Mucosa of stomach (tissue), 1 donor: Measurements from ENCODE around the gene SCAMP4.
A peak's percentile ranks its signal among the peaks of the same experiment; 100 is the strongest.
"Not testable (repeated sequence)": the region's sequence is repeated elsewhere in the genome, so short reads cannot be mapped to it uniquely, and the experiment has no call there.

Experiments used
- H3K27me3 ChIP-seq: one replicate; pipeline ENCODE4 v1.7.0; 2013; ENCODE audit warnings: mild to moderate bottlenecking, low read length; ENCODE audit not compliant: control insufficient read depth, insufficient read depth
- H3K36me3 ChIP-seq: one replicate; pipeline ENCODE4 v1.7.0; 2013; ENCODE audit warnings: low read length; ENCODE audit not compliant: control insufficient read depth, insufficient read depth
- H3K4me1 ChIP-seq: one replicate; pipeline ENCODE4 v1.7.0; 2013; ENCODE audit warnings: mild to moderate bottlenecking, low read length; ENCODE audit not compliant: control insufficient read depth, insufficient read depth
- H3K4me3 ChIP-seq: one replicate; pipeline ENCODE4 v1.7.0; 2013; ENCODE audit warnings: low read length
- H3K9ac ChIP-seq: one replicate; pipeline ENCODE4 v1.7.0; 2013; ENCODE audit warnings: mild to moderate bottlenecking, low read length, moderate library complexity
- H3K9me3 ChIP-seq: one replicate; pipeline ENCODE4 v1.7.0; 2013; ENCODE audit warnings: mild to moderate bottlenecking, low read length, moderate library complexity; ENCODE audit not compliant: control insufficient read depth
- donor health status: Pancreatic carcinoma.

Gene SCAMP4

DNA sequence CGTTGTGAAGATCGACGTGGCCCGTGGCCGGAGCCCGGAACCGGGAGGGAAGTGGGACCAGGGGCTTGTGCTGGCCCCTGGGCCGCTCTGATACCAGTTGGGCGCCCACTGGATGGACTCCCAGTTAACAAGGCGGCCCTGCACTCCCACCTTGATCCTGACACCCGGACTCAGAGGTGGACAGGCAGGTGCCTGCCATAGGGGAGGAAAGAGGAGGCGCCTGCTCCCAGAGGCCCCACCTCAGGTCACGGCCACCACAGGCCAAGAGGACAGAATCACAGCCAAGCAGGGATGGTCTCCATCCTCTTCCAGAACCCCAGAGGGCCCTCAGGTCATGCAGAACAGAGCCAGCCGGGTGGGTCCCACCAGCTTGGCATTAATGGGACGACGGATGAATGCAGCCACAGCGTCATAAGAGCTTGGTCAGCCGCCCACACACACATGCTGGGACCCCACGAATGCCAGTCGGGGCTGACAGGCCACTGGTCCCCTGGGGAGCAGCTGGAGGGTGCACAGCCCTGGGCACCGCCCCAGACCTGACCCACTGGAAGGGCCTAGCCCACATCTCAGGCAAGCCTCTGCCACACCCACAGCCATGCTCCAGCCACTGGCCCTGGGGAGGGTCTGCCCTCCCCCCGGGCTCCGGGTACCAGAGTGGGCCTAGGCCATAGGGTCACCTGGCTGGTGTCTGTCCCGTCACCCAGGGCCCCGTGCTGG lies 32.2 kb upstream of the SCAMP4 start:
- Histone ChIP-seq H3K36me3 (no peaks in the 10 kb centered on the region), H3K9me3 (no peaks in the 10 kb centered on the region), H3K4me3 (peak overlapping the region; percentile 26), H3K9ac (peak overlapping the region; percentile 76), H3K4me1 (peaks cover 37% of the 10 kb centered on the region), H3K27me3 (no peaks in the 10 kb centered on the region)

DNA sequence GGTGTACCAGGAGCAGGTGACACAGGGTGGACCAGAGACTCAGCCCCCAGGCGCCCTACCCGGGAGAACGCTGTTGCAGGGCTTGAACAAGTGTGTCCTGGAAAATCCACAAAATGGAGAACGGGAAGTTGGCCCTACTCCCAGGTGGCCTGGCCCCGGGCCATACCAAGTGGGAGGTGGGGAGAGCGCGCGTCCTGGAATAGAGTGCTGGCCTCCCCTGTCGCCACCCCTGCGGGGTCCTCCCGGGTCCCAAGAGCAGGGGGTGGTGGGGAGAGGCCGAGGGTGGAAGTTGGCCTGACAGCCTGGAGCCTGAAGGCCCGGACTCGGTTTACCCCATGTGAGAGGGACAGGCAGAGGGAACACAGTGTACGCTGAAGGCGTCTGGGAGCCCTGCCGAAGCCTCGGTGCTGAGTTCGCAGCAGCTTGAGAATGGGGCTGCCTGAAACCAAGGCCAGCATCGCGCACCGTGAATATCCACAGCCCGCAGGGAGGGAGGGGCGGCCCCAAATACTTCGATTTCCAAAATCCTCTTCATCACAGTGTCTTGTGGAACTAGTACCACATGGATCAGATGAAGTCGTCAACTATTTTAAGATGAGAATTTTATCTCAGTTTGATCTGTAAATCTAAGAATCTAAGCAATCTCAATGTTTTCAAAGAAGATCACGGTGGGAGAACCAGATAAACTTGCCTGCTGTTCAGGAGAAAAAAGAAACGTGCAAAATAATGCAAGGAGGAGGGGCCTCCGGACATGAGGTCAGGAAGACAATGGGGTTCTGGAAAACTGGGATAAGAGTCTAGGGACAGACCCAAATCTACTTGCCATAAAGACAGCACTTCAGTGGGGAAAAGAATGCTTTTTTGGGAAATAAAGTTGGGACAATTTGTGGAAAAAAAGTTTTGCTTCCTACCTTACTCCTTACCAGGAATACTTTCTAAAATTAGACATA lies 31.4 kb upstream of the SCAMP4 start:
- H3K4me3 ChIP-seq = peak overlapping the region; percentile 26
- no peaks in the 10 kb centered on the region for H3K36me3 ChIP-seq
- H3K9ac ChIP-seq = peak overlapping the region; percentile 76
- H3K27me3 ChIP-seq = no peaks in the 10 kb centered on the region
- H3K4me1 ChIP-seq = peaks cover 37% of the 10 kb centered on the region
- no peaks in the 10 kb centered on the region for H3K9me3 ChIP-seq

DNA sequence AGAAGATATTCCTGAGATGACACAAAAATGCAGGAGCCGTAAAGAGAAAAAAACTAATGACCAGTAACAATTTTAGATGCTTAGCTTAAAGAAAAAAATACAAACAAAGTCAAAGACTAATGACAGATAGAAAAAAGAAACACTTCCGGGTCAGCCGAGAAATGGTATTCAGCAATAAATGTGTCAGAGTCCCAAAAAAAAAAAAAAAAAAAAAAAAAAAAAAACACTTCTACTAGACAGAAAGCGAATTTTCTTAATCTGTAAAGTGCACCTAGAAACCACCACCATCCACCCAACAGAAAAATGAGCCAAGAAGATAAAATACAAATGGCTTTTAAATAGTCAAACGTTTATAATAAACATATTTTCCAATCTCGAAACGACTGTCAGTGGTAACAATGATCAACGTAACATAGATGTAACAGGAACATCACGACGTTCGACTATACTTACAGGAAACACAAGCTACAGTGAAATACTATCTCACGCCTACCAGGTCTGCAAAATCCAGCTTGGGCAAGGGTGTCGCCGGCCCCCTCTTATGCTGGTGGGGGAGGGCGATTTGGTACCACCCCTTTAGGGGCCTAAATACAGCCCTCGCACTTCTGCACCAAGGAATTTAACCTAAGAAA lies 30.5 kb upstream of the SCAMP4 start:
- Histone ChIP-seq H3K4me3 (peak overlapping the region; percentile 93), H3K9ac (no peak overlapping the region), H3K4me1 (peaks cover 37% of the 10 kb centered on the region), H3K27me3 (no peaks in the 10 kb centered on the region), H3K9me3 (no peaks in the 10 kb centered on the region), H3K36me3 (no peaks in the 10 kb centered on the region)

DNA sequence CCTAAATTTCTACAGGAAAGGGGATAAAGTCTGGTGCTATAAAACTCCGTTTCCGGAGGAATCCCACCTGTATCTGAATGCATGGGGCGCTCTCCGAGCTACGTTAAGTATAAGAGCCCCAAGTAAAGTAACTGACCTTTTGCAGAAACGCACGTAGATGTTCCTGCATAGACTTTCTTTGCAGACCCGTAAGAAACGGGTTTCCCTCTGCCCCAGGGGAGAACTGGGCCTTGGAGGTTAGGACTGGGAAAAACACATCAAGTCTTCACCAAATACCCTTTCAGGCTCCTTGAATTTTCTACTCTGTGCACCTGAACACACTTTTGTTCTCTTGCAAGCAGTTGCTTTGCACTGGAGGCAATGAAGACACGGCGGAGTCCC lies 29.9 kb upstream of the SCAMP4 start:
- H3K36me3 ChIP-seq, H3K27me3 ChIP-seq, H3K9me3 ChIP-seq: not testable (repeated sequence)
- Histone ChIP-seq H3K4me1 (peaks cover 37% of the 10 kb centered on the region), H3K4me3 (peak overlapping the region; percentile 93), H3K9ac (peak overlapping the region; percentile 87)

DNA sequence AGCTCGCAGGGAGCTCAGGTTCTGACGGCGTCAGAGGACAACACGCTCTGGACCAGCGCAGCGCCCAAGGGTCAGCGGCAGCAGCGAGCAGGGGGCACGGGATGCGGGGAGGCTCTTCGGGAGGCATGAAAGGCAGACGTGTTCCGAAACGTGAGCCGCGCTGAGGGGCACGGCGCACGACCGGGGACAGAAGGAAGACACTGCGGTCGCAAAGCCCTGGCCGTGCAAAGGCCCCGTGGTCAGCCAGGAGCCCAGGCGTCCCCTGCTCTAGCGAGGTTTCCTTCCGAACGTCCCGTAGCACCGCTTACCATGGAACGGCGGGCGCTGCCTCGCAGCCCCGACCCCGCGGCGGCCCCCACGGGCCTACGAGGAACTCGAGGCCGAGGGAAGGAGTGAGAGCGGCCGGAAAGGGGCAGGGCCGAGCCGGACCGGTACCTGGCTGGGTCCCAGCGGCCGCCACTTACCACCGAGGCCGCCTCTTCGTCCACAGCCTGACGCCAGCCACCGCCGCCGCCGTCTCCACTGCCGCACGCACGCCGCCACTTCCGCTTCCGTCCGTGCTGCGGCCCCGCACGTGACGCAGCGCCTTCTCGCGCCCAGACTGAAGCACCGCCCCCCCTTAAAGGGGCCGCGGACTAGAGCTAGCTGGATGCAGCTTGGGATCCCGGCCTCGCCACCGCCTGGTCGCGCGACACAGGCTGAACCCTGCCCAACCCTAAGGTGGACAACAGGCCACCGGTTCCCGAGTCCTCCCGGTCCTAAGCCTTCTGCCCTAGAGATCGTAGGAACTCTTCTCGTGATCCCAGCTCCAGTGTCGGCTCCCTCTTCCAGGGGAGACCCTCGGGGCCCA lies 29.3 kb upstream of the SCAMP4 start:
- Histone ChIP-seq H3K9ac (peak overlapping the region; percentile 87), H3K27me3 (no peaks in the 10 kb centered on the region), H3K4me3 (peak overlapping the region; percentile 93), H3K9me3 (no peaks in the 10 kb centered on the region), H3K36me3 (no peaks in the 10 kb centered on the region), H3K4me1 (peaks cover 37% of the 10 kb centered on the region)

DNA sequence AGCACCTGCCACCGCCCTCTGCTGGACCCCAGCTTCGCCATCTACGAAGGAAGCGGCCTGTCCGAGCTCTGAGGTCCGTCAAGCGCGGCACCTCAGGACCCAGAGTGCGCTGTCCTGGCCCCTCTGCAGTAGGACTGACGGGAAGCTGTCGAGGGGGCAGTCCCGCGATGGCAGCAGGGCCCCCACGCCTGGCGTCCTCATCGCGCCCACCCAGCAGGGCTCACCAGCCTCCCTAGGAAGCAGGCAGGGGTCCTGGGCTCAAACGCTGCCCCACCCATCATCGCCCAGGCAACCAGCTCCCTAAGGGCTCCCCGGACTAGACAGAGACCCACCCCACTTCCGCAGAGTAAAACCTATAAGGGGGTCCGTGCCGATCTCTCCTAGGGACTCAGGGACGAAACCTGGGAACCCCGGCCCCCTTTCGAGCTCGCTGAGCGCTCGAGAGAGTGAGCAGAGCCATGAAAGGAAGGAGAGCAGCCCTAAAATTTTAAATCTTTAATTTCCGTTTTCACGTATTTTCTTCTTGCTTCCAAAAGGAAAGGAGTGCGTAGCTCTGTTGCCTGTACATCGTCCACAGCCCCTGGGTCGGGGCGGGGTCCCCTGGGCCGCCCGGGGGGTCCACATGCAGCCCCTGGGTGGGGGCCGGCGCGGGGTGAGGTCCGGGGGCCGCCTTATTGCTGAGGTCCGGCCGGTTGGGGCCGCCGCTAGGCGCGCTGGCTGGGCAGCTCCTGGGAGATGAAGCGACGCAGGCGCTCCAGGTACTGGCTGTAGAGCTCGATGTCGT lies 28.5 kb upstream of the SCAMP4 start:
- H3K27me3 ChIP-seq, H3K9me3 ChIP-seq, H3K36me3 ChIP-seq, H3K4me3 ChIP-seq: not testable (repeated sequence)
- Histone ChIP-seq H3K9ac (peak overlapping the region; percentile 87), H3K4me1 (peaks cover 32% of the 10 kb centered on the region)

DNA sequence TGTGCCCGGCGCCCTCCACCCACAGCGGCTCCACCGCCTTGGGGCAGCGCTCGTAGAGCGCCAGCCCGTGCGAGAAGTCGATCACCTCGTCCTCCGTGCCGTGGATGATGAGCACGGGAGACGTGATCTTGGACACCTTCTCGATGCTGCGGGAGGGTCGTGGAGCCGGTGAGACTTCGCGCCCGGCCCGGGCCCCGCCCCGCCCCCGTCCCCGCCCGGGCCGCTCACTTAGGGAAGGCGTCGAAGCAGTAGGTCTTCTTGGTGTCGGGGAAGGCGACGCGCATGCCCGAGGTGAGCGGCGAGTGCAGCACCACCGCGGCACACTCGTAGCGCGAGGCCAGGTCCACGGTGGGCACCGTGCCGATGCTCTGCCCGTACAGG lies 27.9 kb upstream of the SCAMP4 start:
- H3K4me1 ChIP-seq = peaks cover 28% of the 10 kb centered on the region
- H3K4me3 ChIP-seq = not testable (repeated sequence)

DNA sequence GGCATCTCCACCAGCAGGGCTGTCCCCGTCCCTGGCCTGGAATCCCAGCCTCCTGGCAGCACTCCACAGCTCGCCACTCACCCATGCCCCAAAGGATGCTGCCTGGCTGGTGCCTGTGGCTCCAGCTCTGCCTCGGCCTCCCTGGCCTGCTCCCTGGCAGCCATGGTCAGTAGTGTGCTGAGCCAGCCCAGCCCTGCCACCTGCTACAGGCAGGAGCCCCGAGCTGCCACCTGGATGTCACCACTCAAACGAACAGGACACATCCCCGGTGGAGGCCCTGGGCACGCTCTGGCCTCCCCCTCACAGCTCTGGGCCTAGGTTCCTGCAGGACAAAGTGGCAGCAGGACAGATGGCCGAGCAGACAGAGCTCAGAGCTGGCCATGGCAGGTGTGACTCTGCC lies 26.6 kb upstream of the SCAMP4 start:
- H3K36me3 ChIP-seq, H3K9me3 ChIP-seq, H3K9ac ChIP-seq, H3K4me3 ChIP-seq, H3K27me3 ChIP-seq: not testable (repeated sequence)
- H3K4me1 ChIP-seq = peaks cover 28% of the 10 kb centered on the region

More for the DNA sequence above, 27.9 kb upstream of the SCAMP4 start:
- H3K36me3 ChIP-seq, H3K27me3 ChIP-seq, H3K9me3 ChIP-seq, H3K9ac ChIP-seq: not testable (repeated sequence)

DNA sequence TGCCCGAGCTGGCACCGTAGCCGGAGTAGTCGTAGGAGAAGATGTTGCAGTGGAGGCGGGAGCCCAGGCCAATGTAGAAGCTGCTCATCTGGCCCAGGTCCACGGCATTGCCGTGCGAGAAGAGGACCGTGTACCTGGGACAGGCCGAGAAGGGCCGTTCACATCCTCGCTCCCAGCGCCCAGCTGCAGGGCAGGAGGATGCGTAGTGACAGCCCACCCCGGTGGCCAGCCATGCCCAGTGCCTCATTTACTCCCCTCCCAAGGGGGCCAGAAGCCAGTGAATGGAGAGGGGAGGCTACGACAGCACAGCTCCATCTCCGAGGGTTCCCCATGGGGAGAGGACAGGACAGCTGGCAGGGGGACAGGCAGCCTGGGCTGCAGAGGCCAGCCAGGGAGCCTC lies 25.2 kb upstream of the SCAMP4 start:
- H3K9me3 ChIP-seq, H3K36me3 ChIP-seq, H3K9ac ChIP-seq, H3K27me3 ChIP-seq, H3K4me3 ChIP-seq: not testable (repeated sequence)
- H3K4me1 ChIP-seq = peaks cover 29% of the 10 kb centered on the region

DNA sequence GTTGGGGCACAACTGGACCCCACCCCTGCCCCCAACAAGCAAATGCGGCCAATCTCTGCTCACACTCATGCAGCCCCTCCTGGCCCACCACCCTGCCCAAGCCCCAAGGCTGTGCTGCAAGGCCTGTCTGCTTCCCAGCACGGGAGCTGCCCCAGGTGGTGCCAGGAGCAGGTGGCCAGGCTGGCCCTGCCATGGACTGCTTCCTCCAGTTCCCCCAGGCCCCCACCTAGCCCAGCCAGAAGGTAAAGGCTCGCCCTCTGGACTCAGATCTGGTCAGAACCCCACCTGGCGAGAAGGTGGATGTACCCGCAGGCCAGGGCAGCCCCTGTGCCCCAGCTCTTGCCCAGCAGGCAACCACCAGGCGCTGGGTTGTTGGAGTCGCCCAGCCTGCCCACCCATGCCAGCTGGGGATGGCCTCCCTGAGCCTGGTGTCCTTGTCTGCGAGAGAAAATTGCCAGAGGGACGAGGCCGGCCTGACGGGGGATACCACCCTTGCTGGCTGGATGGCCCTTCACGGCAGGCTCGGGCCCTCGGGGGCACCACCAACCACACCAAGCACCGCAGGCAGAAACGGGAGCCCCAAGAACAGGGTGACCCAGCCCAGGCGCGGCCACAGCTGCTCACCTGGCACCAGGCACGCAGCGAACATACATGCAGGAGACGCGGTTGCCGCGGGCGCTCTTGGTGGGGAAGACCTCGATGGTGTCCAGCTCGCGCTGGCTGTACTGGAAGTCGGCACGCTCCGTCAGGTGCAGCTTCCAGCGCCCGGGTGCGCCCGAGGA lies 24.4 kb upstream of the SCAMP4 start:
- no peaks in the 10 kb centered on the region for H3K36me3 ChIP-seq
- no peak overlapping the region for H3K4me3 ChIP-seq
- no peaks in the 10 kb centered on the region for H3K27me3 ChIP-seq
- H3K9ac ChIP-seq = no peak overlapping the region
- H3K4me1 ChIP-seq = peaks cover 29% of the 10 kb centered on the region
- H3K9me3 ChIP-seq = no peaks in the 10 kb centered on the region
